Type B pancreatic cell (in vitro differentiated cells): ENCODE results near the gene TMOD3. TPM values are rescaled to one million over a fixed set of nuclear protein-coding genes. Genes with fewer than 3 reads are reported as not detected.
A peak's percentile ranks its signal among the peaks of the same experiment; 100 is the strongest.

Source experiments
- DNase-seq: peaks from one replicate; pipeline ENCODE4 v3.0.0; 2021; ENCODE audit warnings: mixed read lengths; ENCODE audit not compliant: unreplicated experiment; ENCODE audit errors: extremely low spot score
- H3K27ac Mint-ChIP-seq: 2 replicates; pipeline ENCODE4 v1.8.0; 2021; ENCODE audit warnings: mild to moderate bottlenecking, mixed read lengths
- H3K27me3 Mint-ChIP-seq: 2 replicates; pipeline ENCODE4 v1.8.0; 2021; ENCODE audit warnings: mixed read lengths
- H3K36me3 Mint-ChIP-seq: 2 replicates; pipeline ENCODE4 v1.8.0; 2021; ENCODE audit warnings: mixed read lengths
- H3K4me1 Mint-ChIP-seq: one replicate; pipeline ENCODE4 v1.8.0; 2021; ENCODE audit warnings: mixed read lengths; ENCODE audit not compliant: unreplicated experiment
- H3K4me3 Mint-ChIP-seq: 2 replicates; pipeline ENCODE4 v1.8.0; 2021; ENCODE audit warnings: mild to moderate bottlenecking, mixed read lengths
- H3K9me3 Mint-ChIP-seq: 2 replicates; pipeline ENCODE4 v1.8.0; 2021; ENCODE audit warnings: mixed read lengths
- total RNA-seq: library from RNA; stranded (reverse); gene quantifications from 2 replicates; pipeline ENCODE4 v1.2.1, GENCODE V29; 2021; ENCODE audit warnings: low replicate concordance
- TF ChIP-seq, protein P1 (sequence below): fragments of 200-600 bp; sonication (generic); conservative IDR thresholded peaks from 2 replicates; pipeline ENCODE4 v1.5.0; 2021; ENCODE audit warnings: antibody characterized with exemption, mild to moderate bottlenecking

Gene TMOD3
- total RNA-seq, 1 donor from 2014 or later: 49.0 TPM

DNA sequence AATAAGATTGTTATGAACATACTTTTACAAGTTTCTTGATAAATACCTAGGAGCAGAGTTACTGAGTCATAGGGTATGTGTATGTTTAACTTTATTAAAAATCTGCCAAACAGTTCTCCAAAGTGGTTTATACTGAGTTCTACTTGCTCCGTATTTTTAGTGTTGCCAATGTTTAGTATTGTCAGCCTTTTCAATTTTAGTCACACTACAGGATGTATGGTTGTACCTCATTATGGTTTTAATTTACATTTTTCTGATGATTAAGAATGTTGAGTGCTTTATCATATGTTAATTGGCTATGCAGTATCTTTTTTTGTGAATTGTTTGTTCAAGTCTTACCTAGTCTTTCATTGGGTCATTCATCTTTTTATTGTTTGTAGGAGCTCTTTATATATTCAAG is 4.3 kb downstream of the TMOD3 start:
- Mint-ChIP-seq H3K4me1 (peaks cover 43% of the 10 kb centered on the region), H3K4me3 (peak overlapping the region; percentile 59)
- DNase-seq: no peak

DNA sequence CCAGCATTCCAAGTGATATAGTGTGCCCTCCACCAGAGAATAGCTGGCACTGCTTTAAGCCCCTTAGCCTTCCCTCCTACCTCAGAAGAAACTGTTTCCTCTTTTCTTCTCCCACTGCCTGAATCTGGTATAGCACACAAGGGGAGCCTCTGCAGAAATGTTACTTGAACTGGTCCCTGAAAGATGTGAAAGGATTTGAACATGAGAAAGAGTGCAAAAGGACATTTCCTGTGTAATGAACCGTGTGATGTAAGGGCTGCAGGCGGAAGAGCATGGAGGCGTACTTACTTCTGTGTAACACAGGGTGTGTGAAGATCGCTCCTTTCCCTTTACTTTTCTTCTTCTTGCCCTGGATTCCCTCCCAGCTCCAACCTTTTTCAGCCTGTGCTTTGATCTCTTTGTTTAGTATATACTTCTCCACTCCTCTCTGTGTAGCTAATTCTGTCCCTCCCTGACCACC is 8.4 kb downstream of the TMOD3 start:
- TF ChIP-seq, protein P1, sequence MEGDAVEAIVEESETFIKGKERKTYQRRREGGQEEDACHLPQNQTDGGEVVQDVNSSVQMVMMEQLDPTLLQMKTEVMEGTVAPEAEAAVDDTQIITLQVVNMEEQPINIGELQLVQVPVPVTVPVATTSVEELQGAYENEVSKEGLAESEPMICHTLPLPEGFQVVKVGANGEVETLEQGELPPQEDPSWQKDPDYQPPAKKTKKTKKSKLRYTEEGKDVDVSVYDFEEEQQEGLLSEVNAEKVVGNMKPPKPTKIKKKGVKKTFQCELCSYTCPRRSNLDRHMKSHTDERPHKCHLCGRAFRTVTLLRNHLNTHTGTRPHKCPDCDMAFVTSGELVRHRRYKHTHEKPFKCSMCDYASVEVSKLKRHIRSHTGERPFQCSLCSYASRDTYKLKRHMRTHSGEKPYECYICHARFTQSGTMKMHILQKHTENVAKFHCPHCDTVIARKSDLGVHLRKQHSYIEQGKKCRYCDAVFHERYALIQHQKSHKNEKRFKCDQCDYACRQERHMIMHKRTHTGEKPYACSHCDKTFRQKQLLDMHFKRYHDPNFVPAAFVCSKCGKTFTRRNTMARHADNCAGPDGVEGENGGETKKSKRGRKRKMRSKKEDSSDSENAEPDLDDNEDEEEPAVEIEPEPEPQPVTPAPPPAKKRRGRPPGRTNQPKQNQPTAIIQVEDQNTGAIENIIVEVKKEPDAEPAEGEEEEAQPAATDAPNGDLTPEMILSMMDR: no peak
- no peak for DNase-seq
- H3K36me3 Mint-ChIP-seq: peaks cover 11% of the 10 kb centered on the region
- H3K27me3 Mint-ChIP-seq: no peaks in the 10 kb centered on the region
- H3K9me3 Mint-ChIP-seq: no peaks in the 10 kb centered on the region
- H3K27ac Mint-ChIP-seq: peak overlapping the region; percentile 73
- H3K4me1 Mint-ChIP-seq: peaks cover 33% of the 10 kb centered on the region
- peak overlapping the region; percentile 65 for H3K4me3 Mint-ChIP-seq

More for the DNA sequence above, 4.3 kb downstream of the TMOD3 start:
- H3K9me3 Mint-ChIP-seq: no peaks in the 10 kb centered on the region
- H3K27ac Mint-ChIP-seq: no peak overlapping the region
- TF ChIP-seq, protein P1: no peak
- peaks cover 11% of the 10 kb centered on the region for H3K36me3 Mint-ChIP-seq
- no peaks in the 10 kb centered on the region for H3K27me3 Mint-ChIP-seq

GRCh38 chr15:51838270-51838669 is 8.8 kb downstream of the TMOD3 start:
- DNase-seq: no peak
- H3K27me3 Mint-ChIP-seq: no peaks in the 10 kb centered on the region
- peaks cover 38% of the 10 kb centered on the region for H3K4me1 Mint-ChIP-seq
- H3K9me3 Mint-ChIP-seq: no peaks in the 10 kb centered on the region
- peak overlapping the region; percentile 73 for H3K27ac Mint-ChIP-seq
- TF ChIP-seq, protein P1: no peak
- H3K36me3 Mint-ChIP-seq: peaks cover 11% of the 10 kb centered on the region
- H3K4me3 Mint-ChIP-seq: peak overlapping the region; percentile 65

DNA sequence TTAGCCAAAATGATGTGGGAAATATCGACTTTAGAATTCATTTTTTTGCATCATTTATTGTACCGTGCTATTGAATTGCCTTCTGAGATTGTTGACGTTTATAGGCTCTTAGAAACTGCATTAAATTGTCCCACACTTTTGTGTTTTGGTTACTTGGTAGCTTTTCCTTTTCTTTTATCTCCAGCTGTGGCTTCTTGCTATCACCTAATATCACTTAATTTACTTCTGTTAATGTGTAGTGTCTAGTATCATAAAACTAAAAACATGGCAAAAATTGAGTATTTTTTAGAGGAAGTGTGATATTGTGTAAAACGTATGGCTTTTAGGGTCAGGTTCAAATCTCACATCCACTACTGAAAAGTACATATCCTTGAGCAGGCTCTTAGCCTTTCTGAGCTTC is 11.2 kb downstream of the TMOD3 start:
- Mint-ChIP-seq H3K36me3 (peaks cover 5% of the 10 kb centered on the region), H3K4me1 (peaks cover 42% of the 10 kb centered on the region), H3K9me3 (no peaks in the 10 kb centered on the region), H3K4me3 (no peak overlapping the region), H3K27ac (no peak overlapping the region), H3K27me3 (no peaks in the 10 kb centered on the region)
- DNase-seq: no peak
- TF ChIP-seq, protein P1: no peak

DNA sequence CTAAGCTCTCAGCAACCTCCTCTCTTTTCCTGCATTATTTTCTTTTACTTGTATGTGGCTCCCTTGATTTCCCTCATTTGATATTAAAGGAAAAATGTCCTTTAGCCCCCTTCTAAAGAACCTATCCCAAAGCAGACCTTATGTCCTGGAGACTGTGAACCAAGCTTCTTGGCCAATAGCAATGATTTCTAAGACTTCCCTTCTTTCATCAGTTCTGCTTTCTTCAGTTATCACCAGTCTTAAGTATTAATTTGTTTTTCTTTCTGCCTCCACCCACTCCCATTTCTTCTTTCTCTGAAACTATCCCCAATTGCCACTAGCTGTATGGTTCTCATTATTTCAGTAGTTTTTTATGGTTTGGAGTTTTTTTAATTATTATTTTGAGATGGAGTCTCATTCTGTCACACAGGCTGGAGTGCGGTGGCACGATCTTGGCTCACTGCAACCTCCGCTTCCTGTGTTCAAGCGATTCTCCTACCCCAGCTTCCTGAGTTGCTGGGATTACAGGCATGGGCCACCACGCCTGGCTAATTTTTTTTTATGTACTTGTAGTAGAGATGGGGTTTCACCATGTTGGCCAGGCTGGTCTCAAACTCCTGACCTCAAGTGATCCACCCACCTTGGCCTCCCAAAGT is 12.1 kb downstream of the TMOD3 start:
- Mint-ChIP-seq H3K4me3 (no peak overlapping the region), H3K36me3 (peaks cover 3% of the 10 kb centered on the region), H3K9me3 (no peaks in the 10 kb centered on the region), H3K4me1 (peaks cover 42% of the 10 kb centered on the region), H3K27me3 (no peaks in the 10 kb centered on the region), H3K27ac (no peak overlapping the region)
- no peak for DNase-seq
- TF ChIP-seq, protein P1: no peak
